ENCODE data around the gene BLMH.

BLMH gene

GRCh38 chr17:30199600-30199999 is 92.1 kb downstream of the BLMH start:
- DNase-seq (ENCODE audit: low spot score) = no peak
